ENCODE measurements around the gene LRRC45.

LRRC45 gene

DNA sequence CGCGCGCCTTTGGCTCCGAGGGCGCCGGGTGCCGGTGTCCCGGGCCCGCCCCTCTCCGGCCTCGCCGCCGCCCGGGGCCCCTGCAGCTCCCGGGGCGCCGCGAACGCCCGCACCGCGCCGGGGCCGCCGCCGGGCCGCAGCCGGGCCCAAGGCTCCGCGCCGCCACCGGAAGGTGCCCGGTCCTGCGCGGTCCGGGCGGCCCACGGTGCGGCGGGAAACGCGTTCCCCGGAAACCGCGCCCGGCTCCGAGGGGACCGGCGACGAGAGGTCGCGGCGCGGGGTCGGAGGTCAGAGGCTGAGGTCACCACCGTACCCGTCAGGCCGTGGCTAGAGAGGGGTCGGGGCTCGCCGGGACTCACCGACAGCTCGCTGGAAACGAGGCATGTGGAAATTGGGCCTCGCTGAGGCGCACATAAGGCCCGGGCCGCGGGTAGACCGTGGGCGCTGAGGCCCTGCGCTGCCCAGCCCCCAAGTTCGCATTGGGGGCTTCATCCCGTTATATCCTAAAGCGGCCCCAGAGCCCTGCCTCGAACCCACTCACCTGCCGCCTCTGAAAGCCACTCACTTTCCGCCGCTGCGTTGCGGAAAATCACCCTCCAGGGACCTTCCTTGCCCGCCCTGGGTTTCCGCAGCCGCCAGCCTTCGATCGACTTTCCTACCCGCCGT, 42.7 kb downstream of the LRRC45 start, which contains the start of gene DUS1L:
DUS1L (minus strand) TSS at position 167 of the 666 bp plus-strand sequence. CDS start 745 bp downstream, outside the sequence.
- DNase-seq: peak; percentile 76

DNA sequence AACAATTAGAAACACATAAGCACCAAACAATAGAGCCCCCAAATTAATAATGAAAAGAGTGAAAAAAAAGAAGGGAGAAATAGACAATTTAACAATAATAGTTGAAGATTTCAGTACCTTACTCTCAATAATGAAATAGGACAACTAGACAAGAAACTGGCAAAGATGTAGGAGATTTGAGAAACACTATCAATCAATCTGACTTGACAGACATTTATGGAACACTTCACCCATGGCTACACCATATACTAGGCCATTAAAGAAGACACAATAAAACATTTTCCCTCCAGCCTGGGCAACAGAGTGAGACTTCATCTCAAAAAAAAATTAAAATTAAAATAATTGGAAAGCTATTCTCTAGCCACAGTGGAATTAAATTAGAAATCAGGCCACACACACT, 47.5 kb downstream of the LRRC45 start:
- no peak for DNase-seq

DNA sequence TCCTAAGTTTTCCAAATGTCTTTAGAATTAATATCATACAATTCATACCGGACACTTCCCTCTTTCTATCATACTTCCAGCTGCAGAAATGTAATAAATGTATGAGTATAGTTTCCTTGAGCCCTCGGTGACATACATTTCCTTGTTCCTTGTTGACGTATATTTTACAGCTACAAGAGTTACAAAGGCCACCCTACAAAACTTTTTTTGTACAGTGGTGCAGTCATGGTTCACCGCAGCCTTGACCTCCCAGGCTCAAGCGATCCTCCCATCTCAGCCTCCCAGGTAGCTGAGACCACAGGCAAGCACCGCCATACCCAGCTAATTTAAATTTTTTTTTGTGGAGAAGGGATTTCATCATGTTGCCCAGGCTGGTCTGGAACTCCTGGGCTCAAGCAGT, 49.7 kb downstream of the LRRC45 start:
- DNase-seq: no peak

DNA sequence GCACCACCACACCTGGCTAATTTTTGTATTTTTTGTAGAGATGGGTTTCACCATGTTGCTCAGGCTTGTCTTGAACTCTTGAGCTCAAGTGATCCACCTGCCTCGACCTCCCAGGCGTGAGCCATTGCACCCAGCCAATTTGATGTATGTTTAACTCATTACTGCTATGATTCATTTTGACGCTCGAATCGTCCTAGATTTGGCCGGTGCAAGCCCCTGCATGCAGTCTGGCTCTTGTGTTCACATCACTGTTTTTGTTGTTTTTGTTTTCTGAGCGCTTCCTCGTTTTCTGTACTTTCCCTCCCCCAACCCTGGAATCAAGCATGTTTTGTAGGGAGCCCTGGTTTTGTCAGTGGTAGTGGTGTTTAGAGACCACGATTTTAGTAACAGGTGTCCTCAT, 50.3 kb downstream of the LRRC45 start:
- no peak for DNase-seq

DNA sequence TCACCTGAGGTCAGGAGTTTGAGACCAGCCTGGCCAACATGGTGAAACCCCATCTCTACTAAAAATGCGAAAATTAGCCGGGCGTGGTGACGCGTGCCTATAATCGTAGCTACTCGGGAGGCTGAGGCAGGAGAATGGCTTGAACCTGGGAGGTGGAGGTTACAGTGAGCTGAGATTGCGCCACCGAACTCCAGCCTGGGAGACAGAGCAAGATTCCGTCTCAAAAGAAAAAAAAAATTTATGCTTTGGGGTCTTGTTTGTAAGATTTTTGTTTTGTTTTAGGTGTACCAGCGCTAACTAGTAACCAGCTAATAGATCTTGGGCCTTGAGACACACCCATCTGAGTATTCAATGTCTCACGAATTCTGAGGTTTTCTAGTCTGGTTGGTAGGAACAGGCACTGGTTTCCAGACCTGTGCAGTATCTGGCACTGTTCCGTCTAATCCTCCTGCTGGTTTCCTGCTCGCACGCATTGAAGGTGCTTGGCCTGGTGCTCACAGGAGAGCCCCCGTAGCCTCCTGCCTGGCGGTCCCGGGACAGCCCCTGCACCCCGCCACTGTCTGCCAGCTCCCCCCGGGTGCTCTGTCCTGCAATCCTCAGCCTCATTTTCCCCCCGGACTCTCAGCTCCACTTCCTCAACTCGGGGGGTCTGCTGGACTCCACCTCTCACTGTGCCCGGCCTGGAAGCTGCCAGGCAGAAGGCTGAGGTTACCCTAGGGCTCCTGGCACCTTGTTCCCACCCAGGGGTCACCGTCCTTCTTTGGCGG, 53.1 kb downstream of the LRRC45 start:
- no peak for DNase-seq

DNA sequence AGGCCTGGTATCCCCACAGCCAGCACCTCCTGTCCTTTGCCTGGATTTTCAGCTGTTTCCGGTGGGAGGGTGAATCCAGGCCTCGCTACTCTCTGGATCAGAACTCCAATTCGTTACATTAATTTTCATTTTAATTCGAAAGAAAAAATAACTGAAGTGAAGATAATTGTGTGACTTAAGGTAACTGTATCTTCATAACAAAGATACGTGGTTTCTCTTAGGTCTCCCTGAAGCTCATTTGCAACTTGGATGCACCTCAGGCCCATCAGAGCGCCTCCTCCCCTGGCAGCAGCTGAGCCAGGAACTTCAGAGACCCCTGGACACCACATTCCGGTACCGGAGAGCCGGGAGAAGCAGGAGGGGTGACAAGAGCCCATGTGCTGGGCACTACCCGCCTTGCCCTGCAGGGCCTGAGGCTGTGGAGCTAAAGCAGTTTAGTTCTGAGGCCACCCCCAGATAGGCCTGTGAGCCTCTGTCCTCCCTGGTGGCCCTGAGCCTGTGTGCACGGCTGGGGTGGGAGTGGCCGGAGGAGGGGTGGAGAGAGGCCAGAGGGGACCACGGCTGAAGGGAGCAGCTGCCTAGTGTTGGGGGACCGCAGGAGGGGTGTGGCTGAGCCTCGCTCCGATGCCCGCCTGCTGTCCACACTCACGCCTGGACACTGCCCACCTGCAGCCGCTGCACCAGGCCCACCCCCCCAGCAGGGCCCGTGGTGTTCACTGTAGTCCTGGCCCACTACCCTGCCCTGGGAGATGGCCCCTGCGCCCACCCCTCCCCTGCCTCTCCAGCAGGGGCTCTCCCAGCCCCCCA, 53.9 kb downstream of the LRRC45 start:
- DNase-seq: no peak

DNA sequence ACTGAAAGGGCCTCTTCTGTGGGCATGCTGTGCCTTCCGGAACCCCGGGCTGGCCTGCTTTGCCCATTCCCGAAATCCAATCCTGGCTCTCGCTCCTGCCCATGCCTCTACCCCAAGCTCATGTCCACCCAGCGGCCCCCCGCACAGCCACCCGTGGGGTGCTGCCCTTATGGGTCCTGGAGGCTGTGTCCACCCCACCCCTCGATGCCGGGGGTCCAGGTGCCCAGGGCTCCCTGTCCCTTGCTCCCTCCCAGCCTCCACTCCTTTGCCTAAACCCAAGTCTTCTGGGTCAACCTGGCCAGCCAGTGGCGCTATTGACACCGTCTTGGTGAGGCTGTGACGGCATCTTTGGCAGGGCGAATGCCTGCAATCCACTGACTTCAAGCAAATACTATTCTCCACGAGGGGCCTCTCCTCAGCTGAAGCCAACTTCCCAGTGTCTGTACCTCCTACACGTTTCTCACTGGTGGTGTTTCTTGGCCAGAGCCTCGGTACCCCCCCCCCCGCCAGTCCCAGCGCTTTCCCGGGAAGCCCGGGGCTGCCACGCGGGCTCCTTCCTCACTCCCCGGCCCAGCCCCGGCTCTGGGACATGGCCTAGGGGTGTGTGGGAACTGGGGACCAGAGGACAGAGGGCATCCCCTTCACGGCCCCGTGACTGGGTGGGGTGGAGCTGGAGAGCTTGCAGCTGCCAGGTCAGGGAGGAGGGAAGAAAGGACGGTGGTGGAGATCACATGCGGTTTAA, 54.7 kb downstream of the LRRC45 start:
- no peak for DNase-seq

DNA sequence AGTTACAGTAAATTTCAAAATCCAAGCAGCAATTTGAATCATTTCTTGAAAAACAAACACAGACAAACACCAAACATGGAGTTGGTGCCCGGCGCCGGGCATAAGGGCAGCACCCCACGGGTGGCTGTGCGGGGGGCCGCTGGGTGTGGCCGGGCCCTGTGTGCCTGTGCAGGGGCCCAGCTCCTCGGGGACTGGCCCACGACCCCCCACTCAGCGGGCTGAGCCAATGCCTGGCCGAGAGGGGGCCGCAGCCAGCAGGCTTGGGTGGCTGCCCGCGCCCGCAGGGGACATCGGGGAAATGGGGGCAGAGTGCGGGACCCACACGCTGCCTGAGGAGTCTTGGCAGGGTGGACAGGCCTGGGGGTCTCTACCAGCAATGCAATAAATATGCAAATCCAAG, 55.3 kb downstream of the LRRC45 start:
- DNase-seq: no peak

DNA sequence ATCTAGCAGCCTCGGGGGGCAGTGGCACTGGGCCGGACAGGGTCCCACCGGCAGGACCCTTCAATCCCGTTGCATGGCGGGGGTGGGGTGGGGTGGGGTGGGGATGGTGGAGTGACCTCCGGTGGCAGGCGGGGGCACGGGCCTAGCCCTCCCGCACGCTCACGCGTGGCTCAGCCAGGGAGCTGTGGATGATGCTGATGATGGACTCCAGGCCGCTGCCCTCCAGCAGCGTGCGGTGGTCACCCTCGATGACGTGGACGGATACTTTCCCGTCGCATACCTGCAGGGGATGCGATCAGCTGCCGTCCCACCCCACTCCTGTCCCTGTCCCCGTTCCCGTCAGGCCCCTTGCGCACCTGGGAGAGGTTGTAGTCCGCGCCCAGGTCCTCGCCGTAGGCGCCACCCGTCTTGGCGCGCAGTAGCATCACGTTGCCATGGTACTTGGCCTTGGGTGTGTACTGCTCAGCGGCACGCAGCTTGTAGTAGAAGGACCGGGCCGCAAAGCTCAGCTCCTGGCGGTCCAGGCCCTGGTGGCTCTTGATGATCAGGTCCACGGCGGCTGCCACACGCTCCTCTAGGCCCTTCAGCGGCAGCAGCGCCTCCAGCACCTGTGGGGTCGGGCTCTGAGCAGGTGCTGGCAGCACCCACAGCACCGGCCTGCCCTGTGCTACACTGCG, 56.0 kb downstream of the LRRC45 start:
- DNase-seq: no peak

DNA sequence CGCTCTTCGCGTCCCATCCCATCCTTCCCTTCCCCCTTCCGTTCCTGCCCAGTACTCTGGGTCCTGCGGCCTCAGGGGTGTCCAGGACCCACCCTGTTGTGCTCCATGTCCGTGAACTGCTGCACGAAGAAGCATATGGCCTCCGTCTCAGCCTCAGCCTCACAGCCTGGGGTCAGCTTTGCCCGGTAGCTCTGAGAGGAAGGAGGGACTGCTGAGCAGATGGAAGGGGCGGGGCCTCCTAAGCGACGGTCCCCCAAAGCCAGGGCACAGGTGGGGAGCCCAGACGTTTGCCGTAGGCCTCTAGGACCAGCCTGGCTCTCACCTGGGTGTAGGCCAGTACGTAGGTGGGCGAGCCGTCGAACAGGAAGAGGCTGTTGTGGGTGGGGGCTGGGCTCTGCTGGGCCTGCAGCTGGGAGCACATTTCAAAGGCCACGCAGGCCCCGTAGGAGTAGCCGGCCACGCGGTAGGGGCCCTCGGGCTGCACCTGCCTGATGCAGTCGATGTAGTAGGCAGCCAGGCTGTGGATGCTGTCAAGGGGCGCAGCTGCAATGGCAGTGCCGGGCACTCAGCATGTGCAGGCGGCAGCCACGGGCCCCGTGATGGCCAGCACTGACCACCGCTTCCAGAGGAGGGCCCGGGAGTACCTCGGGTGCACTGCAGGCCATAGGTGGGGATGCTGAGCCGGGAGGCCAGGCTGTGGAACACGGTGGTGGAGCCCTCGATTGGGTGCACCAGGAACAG, 57.1 kb downstream of the LRRC45 start:
- no peak for DNase-seq

All from CD4-positive, alpha-beta T cell treated with Interleukin-21 for 1 hour (primary cell).